K562 (cell line): ENCODE data around the gene COL8A2. TPM values are rescaled to one million over a fixed set of nuclear protein-coding genes. Genes with fewer than 3 reads are reported as not detected.
A peak's percentile ranks its signal among the peaks of the same experiment; 100 is the strongest.

ENCODE experiments used
- ARID3B ChIP-seq: fragments of 250-450 bp; sonication (Bioruptor Pico); IDR thresholded peaks from 2 replicates; pipeline ENCODE4 v1.4.0; 2020; ENCODE audit warnings: borderline replicate concordance
- CBFA2T3 ChIP-seq: fragments of 450-650 bp; IDR thresholded peaks from 2 replicates; pipeline ENCODE4 v1.6.1; 2017
- DNMT1 ChIP-seq: fragments of 450-650 bp; IDR thresholded peaks from 2 replicates; pipeline ENCODE4 v1.6.1; 2016; ENCODE audit warnings: antibody characterized with exemption, mild to moderate bottlenecking
- KAT7 ChIP-seq: sonication (generic); formaldehyde crosslinking; IDR thresholded peaks from 2 replicates; pipeline ENCODE4 v1.8.0; 2022; ENCODE audit warnings: missing genetic modification reagents, mild to moderate bottlenecking, borderline replicate concordance
- POLR2A ChIP-seq: fragments of 450-650 bp; conservative IDR thresholded peaks from 2 replicates; pipeline ENCODE4 v1.6.1; 2016
- PRDM10 ChIP-seq: fragments of 450-650 bp; IDR thresholded peaks from 2 replicates; pipeline ENCODE4 v1.6.1; 2018; ENCODE audit not compliant: partially characterized antibody
- SRSF3 ChIP-seq: fragments of 200-400 bp; formaldehyde crosslinking; IDR thresholded peaks from 2 replicates; pipeline ENCODE4 v1.6.1; 2016; ENCODE audit warnings: mild to moderate bottlenecking, low read length, moderate library complexity; ENCODE audit not compliant: insufficient read depth
- TCF7 ChIP-seq: sonication (generic); IDR thresholded peaks from 2 replicates; pipeline ENCODE4 v1.6.1; 2016; ENCODE audit warnings: antibody characterized with exemption, borderline replicate concordance
- TRIM25 ChIP-seq: fragments of 450-650 bp; IDR thresholded peaks from 2 replicates; pipeline ENCODE4 v1.7.0; 2016; ENCODE audit warnings: borderline replicate concordance
- ZNF436 ChIP-seq: fragments of 250-450, 450-650 bp; sonication (Bioruptor Pico); formaldehyde crosslinking; IDR thresholded peaks from 2 replicates; pipeline ENCODE4 v1.7.0; 2020; ENCODE audit warnings: mild to moderate bottlenecking
- ZNF592 ChIP-seq: fragments of 450-650 bp; IDR thresholded peaks from 2 replicates; pipeline ENCODE4 v1.6.1; 2017; ENCODE audit warnings: antibody characterized with exemption, mild to moderate bottlenecking
- polyA plus RNA-seq, 8 experiments: library from polyadenylated mRNA; depleted of rRNA in 4 of 8; stranded (reverse) in 5 of 8; unstranded in 3 of 8; fragments of >200 nt; fragmentation: Nextera tagmentation in 2 of 8; fragmentation: Illumina TruSeq in 1 of 8; extraction: Ambion mirVana in 2 of 8; extraction: Trizol in 1 of 8; gene quantifications; 2 replicates each; pipeline versions ENCODE4 v1.2.1 to v1.2.3, GENCODE V29; 2011 to 2014; ENCODE audit warnings: inconsistent platforms in 1 of 8, missing spikeins in 1 of 8
- total RNA-seq, 7 experiments: library from RNA; depleted of rRNA in 6 of 7; stranded (reverse); fragments of >200 nt in 6 of 7; fragmentation: Illumina TruSeq in 2 of 7; extraction: Trizol in 2 of 7; gene quantifications; 2 replicates each; pipeline versions ENCODE4 v1.2.1 to v1.2.3, GENCODE V29; 2011 to 2021; ENCODE audit warnings: low replicate concordance in 1 of 7
- TF ChIP-seq, protein P1 (sequence below), 2 experiments: fragments of 450-650 bp in 1 of 2; sonication (generic) in 1 of 2; formaldehyde crosslinking in 1 of 2; IDR thresholded peaks in 1 of 2; conservative IDR thresholded peaks in 1 of 2; 2 replicates each; pipeline versions ENCODE4 v1.6.1 to v1.8.1; 2016 to 2023; ENCODE audit warnings: mild to moderate bottlenecking in 2 of 2, moderate library complexity in 2 of 2, inconsistent platforms in 1 of 2, missing genetic modification reagents in 1 of 2
- TF ChIP-seq, protein P2 (sequence below): fragments of 450-650 bp; formaldehyde crosslinking; IDR thresholded peaks from 2 replicates; pipeline ENCODE4 v1.4.0; 2020; ENCODE audit warnings: mild to moderate bottlenecking

The COL8A2 gene
- total and polyA plus RNA-seq, 9 of the 15 experiments (the other 6 are each of a cell fraction or from before 2014, with no cell fraction given): 0.03 to 0.14 (median 0.04) TPM; not detected in 5

- TF ChIP-seq ZNF592 (no peak), SRSF3 (no peak), ZNF436 (CRISPR knock-in tag) (no peak), ARID3B (CRISPR knock-in tag) (no peak), PRDM10 (no peak), TRIM25 (no peak), CBFA2T3 (peak; percentile 85), KAT7 (CRISPR knock-in tag) (no peak), DNMT1 (no peak), TCF7 (no peak), POLR2A (no peak)
- TF ChIP-seq, protein P1, sequence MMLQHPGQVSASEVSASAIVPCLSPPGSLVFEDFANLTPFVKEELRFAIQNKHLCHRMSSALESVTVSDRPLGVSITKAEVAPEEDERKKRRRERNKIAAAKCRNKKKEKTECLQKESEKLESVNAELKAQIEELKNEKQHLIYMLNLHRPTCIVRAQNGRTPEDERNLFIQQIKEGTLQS (IDR thresholded peaks at IDR 0.05): no peak
- TF ChIP-seq, protein P1 (CRISPR knock-in tag; conservative IDR thresholded peaks at IDR 0.05): no peak
- TF ChIP-seq, protein P2, sequence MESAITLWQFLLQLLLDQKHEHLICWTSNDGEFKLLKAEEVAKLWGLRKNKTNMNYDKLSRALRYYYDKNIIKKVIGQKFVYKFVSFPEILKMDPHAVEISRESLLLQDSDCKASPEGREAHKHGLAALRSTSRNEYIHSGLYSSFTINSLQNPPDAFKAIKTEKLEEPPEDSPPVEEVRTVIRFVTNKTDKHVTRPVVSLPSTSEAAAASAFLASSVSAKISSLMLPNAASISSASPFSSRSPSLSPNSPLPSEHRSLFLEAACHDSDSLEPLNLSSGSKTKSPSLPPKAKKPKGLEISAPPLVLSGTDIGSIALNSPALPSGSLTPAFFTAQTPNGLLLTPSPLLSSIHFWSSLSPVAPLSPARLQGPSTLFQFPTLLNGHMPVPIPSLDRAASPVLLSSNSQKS: no peak
Observed at GRCh38 chr1:36128126-36128904, 3.3 kb upstream of the COL8A2 start (continued).
